ENCODE results near the gene PITPNM2. TPM values are rescaled to one million over a fixed set of nuclear protein-coding genes. Genes with fewer than 3 reads are reported as not detected.
A peak's percentile ranks its signal among the peaks of the same experiment; 100 is the strongest.

Gene PITPNM2
- total RNA-seq, 2 experiments from 2014 or later: 8.6 to 11.6 TPM

DNA sequence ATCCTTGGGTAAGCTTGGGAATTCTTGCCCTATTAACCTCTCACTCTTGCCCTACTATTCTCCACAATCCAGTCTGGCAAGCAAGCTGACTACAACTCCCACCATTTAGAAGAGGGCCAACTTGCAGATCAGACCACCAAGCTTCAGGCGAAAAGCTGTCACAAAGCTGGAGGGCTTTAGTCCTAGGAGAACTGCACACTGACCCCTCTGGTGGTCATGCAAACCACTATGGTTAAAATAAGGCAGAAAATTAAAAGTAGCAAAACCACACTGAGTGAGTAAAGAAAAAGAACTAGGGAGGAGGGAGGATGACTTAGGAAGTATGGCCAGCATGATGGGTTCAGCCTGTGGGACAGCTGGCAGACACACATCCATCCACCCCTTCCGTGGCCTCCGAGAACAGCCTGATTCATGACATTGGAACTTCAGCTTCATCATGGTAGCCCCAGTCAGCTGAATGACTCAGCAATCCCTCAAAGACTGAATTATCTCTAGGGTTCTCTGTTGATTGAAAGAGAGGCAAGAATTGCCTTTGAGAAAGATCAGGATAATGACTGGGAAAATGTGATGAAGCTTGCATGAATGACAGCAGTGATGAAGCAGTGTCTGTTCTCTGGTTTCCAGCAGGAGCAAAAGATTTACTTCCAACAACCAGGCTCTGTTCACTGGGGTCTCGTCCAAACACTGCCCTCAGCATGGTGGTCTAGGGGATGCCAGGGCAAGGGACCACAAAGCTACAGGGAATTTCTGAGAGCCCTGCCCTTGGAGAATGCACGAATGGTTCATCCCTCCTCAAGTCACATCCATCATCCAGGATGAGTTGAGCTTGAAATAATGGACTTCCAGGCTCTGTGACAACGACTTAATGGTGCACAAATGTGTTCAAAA is 24.4 kb downstream of the PITPNM2 start:
- no peaks in the 10 kb centered on the region for H3K9me3 Mint-ChIP-seq (ENCODE audit: low read depth)
- no peak overlapping the region for H3K4me3 Mint-ChIP-seq
- H3K27ac Mint-ChIP-seq: no peak overlapping the region
- ATAC-seq: no peak
- CTCF ChIA-PET: interaction anchor here (1.0 to 1.7 kb wide), 2 partner anchors 24 to 111 kb away, joined by 3 to 4 read pairs; no protein-coding TSS in a partner anchor
- no peaks in the 10 kb centered on the region for H3K36me3 Mint-ChIP-seq
- DNase-seq: no peak
- H3K4me1 Mint-ChIP-seq: peaks cover 19% of the 10 kb centered on the region
- H3K27me3 Mint-ChIP-seq: no peaks in the 10 kb centered on the region

GRCh38 chr12:123122626-123123025 is 28.3 kb downstream of the PITPNM2 start:
- DNase-seq (no peak), ATAC-seq (no peak)
- H3K36me3 Mint-ChIP-seq: no peaks in the 10 kb centered on the region
- peaks cover 33% of the 10 kb centered on the region for H3K4me1 Mint-ChIP-seq
- H3K9me3 Mint-ChIP-seq (ENCODE audit: low read depth): no peaks in the 10 kb centered on the region
- no peak overlapping the region for H3K4me3 Mint-ChIP-seq
- no peaks in the 10 kb centered on the region for H3K27me3 Mint-ChIP-seq
- CTCF ChIA-PET: interaction anchor here (0.9 to 2.2 kb wide), 3 partner anchors 10 to 47 kb away, joined by 3 to 8 read pairs (median 3); no protein-coding TSS in a partner anchor
- H3K27ac Mint-ChIP-seq: no peak overlapping the region

- DNase-seq: no peak
- Mint-ChIP-seq H3K27me3 (no peaks in the 10 kb centered on the region), H3K4me3 (no peak overlapping the region), H3K4me1 (peaks cover 33% of the 10 kb centered on the region), H3K27ac (no peak overlapping the region), H3K36me3 (no peaks in the 10 kb centered on the region), H3K9me3 (ENCODE audit: low read depth) (no peaks in the 10 kb centered on the region)
- no peak for ATAC-seq
- CTCF ChIA-PET: interaction anchor here (1.3 to 2.2 kb wide), 4 partner anchors 9 to 78 kb away, joined by 3 to 15 read pairs (median 6); no protein-coding TSS in a partner anchor
Observed at GRCh38 chr12:123121670-123122069, 29.2 kb downstream of the PITPNM2 start.

DNA sequence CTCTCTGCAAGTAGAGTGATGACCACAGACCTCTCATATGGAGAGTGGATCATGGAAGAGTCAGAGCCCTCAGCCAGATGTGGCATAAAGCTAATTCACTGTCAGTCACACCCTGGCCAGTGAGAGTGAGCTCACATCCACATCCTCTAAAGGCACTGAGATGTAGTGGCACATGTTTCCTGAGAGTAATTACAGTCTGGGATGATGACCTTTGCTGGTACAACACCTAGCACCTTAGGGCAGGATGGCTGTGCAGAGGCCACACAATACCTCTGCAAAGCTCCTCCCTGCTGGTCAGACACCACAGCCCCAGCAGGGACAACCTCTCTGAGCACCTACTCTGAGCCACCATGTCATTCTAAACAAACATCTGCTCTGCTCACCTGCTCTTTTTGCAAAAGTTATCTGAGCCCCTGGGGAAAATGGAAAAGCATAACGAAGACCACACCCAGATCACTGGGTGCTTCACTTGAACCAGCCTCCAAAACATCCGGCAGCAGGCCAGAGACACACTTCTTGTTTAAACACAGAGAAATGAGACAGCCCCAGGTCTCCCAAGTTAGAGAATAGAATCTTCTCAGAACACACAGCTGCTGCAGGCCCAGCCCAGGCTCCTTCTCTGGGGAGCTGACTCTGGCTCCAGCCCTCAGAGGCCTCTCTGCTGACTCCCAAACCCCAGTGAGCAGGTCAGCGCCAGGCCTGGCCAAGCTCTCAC is 30.3 kb downstream of the PITPNM2 start:
- Mint-ChIP-seq H3K27ac (peak overlapping the region; percentile 83), H3K27me3 (no peaks in the 10 kb centered on the region), H3K4me1 (peaks cover 33% of the 10 kb centered on the region), H3K36me3 (no peaks in the 10 kb centered on the region), H3K9me3 (ENCODE audit: low read depth) (no peaks in the 10 kb centered on the region), H3K4me3 (no peak overlapping the region)
- CTCF ChIA-PET: interaction anchor here (0.9 to 2.2 kb wide), 7 partner anchors 10 to 77 kb away, joined by 3 to 15 read pairs (median 5); no protein-coding TSS in a partner anchor
- ATAC-seq (peak; percentile 81), DNase-seq (peak; percentile 67)

DNA sequence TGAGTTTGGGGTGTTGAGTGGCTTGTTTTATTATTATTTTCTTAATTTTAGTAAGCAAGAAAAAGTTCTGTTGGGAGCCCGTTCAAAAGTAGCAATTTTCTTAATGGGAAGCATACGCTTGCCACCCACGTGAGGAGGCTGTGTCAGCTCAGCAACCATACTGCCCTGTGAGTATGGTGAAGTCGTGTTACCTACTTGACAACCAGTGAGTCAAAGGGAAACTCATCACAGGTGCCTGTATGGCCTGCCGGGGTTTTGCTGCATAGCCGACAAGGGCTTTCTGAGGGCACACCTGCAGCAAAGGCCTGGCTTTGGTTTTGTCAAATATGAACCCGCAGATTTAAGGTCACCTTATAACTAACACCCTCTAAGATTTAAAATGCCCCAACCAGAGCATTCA is 31.1 kb downstream of the PITPNM2 start:
- peak overlapping the region; percentile 83 for H3K27ac Mint-ChIP-seq
- ATAC-seq (peak; percentile 74), DNase-seq (peak; percentile 68)
- H3K4me1 Mint-ChIP-seq: peaks cover 33% of the 10 kb centered on the region
- no peaks in the 10 kb centered on the region for H3K9me3 Mint-ChIP-seq (ENCODE audit: low read depth)
- CTCF ChIA-PET: interaction anchor here (0.7 to 2.2 kb wide), 6 partner anchors 12 to 311 kb away, joined by 3 to 15 read pairs (median 5); no protein-coding TSS in a partner anchor
- H3K36me3 Mint-ChIP-seq: no peaks in the 10 kb centered on the region
- H3K27me3 Mint-ChIP-seq: no peaks in the 10 kb centered on the region
- H3K4me3 Mint-ChIP-seq: no peak overlapping the region

- peaks cover 33% of the 10 kb centered on the region for H3K4me1 Mint-ChIP-seq
- ATAC-seq (no peak), DNase-seq (no peak)
- CTCF ChIA-PET: interaction anchor here (0.7 kb wide), 1 partner anchor 120 kb away, joined by 3 read pairs; no protein-coding TSS in a partner anchor
- no peak overlapping the region for H3K27ac Mint-ChIP-seq
- H3K27me3 Mint-ChIP-seq: no peaks in the 10 kb centered on the region
- no peaks in the 10 kb centered on the region for H3K36me3 Mint-ChIP-seq
- no peaks in the 10 kb centered on the region for H3K9me3 Mint-ChIP-seq (ENCODE audit: low read depth)
- H3K4me3 Mint-ChIP-seq: no peak overlapping the region
Observed at GRCh38 chr12:123118497-123118896, 32.4 kb downstream of the PITPNM2 start.

GRCh38 chr12:123115409-123116121 is 35.3 kb downstream of the PITPNM2 start:
- Mint-ChIP-seq H3K27me3 (no peaks in the 10 kb centered on the region), H3K9me3 (ENCODE audit: low read depth) (no peaks in the 10 kb centered on the region), H3K4me3 (no peak overlapping the region), H3K36me3 (no peaks in the 10 kb centered on the region), H3K4me1 (peaks cover 25% of the 10 kb centered on the region), H3K27ac (no peak overlapping the region)
- ATAC-seq (no peak), DNase-seq (no peak)
- CTCF ChIA-PET: no interaction called here

- ATAC-seq (no peak), DNase-seq (no peak)
- Mint-ChIP-seq H3K9me3 (ENCODE audit: low read depth) (no peaks in the 10 kb centered on the region), H3K4me3 (no peak overlapping the region), H3K36me3 (no peaks in the 10 kb centered on the region), H3K27ac (no peak overlapping the region), H3K4me1 (peaks cover 16% of the 10 kb centered on the region), H3K27me3 (no peaks in the 10 kb centered on the region)
- CTCF ChIA-PET: no interaction called here
Observed at GRCh38 chr12:123114304-123115083, 36.4 kb downstream of the PITPNM2 start.

DNA sequence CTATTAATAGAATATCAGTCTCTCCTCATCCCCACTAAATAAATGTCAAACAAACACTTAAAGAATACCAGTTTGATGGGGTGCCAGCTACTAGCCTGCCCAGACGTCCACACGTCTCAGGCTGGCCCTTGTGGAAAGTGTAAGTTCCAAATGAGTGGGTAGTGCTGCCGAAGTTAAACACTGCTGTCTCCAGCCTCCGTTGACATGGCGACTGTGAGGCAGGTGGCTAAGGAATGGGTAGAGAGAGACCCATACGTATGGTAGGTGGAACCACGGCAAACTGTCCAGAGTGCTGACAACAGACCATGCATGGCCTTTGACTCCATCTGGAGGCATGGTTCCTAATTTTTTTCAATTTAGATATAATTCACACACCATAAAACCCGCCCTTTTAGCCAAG is 37.9 kb downstream of the PITPNM2 start:
- CTCF ChIA-PET: interaction anchor here (0.7 kb wide), 1 partner anchor 220 kb away, joined by 3 read pairs; no protein-coding TSS in a partner anchor
- H3K36me3 Mint-ChIP-seq: no peaks in the 10 kb centered on the region
- peaks cover 17% of the 10 kb centered on the region for H3K4me1 Mint-ChIP-seq
- H3K27me3 Mint-ChIP-seq: no peaks in the 10 kb centered on the region
- H3K9me3 Mint-ChIP-seq (ENCODE audit: low read depth): no peaks in the 10 kb centered on the region
- DNase-seq (no peak), ATAC-seq (no peak)
- H3K4me3 Mint-ChIP-seq: no peak overlapping the region
- H3K27ac Mint-ChIP-seq: no peak overlapping the region

- Mint-ChIP-seq H3K9me3 (ENCODE audit: low read depth) (no peaks in the 10 kb centered on the region), H3K36me3 (peaks cover 2% of the 10 kb centered on the region), H3K4me3 (no peak overlapping the region), H3K27me3 (no peaks in the 10 kb centered on the region), H3K4me1 (peaks cover 31% of the 10 kb centered on the region), H3K27ac (no peak overlapping the region)
- no peak for ATAC-seq
- CTCF ChIA-PET: interaction anchor here (0.9 kb wide), 1 partner anchor 36 kb away, joined by 3 read pairs; no protein-coding TSS in a partner anchor
- peak; percentile 52 for DNase-seq
Observed at GRCh38 chr12:123111498-123112165, 39.3 kb downstream of the PITPNM2 start.

- peaks cover 41% of the 10 kb centered on the region for H3K4me1 Mint-ChIP-seq
Observed at GRCh38 chr12:123109319-123109772, 41.5 kb downstream of the PITPNM2 start.

GRCh38 chr12:123108682-123109066 is 42.2 kb downstream of the PITPNM2 start:
- DNase-seq (no peak), ATAC-seq (no peak)
- CTCF ChIA-PET: interaction anchor here (0.7 to 2.2 kb wide), 2 partner anchors 12 to 30 kb away, joined by 3 to 8 read pairs; no protein-coding TSS in a partner anchor
- no peak overlapping the region for H3K27ac Mint-ChIP-seq
- H3K4me3 Mint-ChIP-seq: no peak overlapping the region
- H3K9me3 Mint-ChIP-seq (ENCODE audit: low read depth): no peaks in the 10 kb centered on the region
- peaks cover 41% of the 10 kb centered on the region for H3K4me1 Mint-ChIP-seq
- no peaks in the 10 kb centered on the region for H3K27me3 Mint-ChIP-seq
- H3K36me3 Mint-ChIP-seq: peaks cover 2% of the 10 kb centered on the region

More at GRCh38 chr12:123109319-123109772, 41.5 kb downstream of the PITPNM2 start:
- no peaks in the 10 kb centered on the region for H3K9me3 Mint-ChIP-seq (ENCODE audit: low read depth)
- ATAC-seq (no peak), DNase-seq (no peak)
- CTCF ChIA-PET: no interaction called here
- no peak overlapping the region for H3K27ac Mint-ChIP-seq
- no peaks in the 10 kb centered on the region for H3K27me3 Mint-ChIP-seq
- H3K36me3 Mint-ChIP-seq: peaks cover 2% of the 10 kb centered on the region
- H3K4me3 Mint-ChIP-seq: no peak overlapping the region

Measured in activated CD8-positive, alpha-beta memory T cell treated with anti-CD3 and anti-CD28 coated beads, Interleukin-2, amount 10 ng/mL, durations not matched to agents 7 days and 5 days (primary cell).